ENCODE data around the gene VPS54.

VPS54 gene

GRCh38 chr2:63879876-63880433 is 139.3 kb downstream of the VPS54 start:
- Histone ChIP-seq H3K9ac (ENCODE audit: low read length) (no peak overlapping the region), H3K4me3 (ENCODE audit: low read depth, low read length) (no peak overlapping the region), H3K4me1 (ENCODE audit: control insufficient read depth, insufficient read depth, low read length) (peaks cover 53% of the 10 kb centered on the region), H3K27me3 (ENCODE audit: control insufficient read depth, insufficient read depth, low read length) (no peaks in the 10 kb centered on the region), H3K36me3 (ENCODE audit: control insufficient read depth, insufficient read depth, low read length) (peaks cover 86% of the 10 kb centered on the region), H3K27ac (ENCODE audit: low read depth, low read length) (0 out of 2 replicates have a peak overlapping the region, but pooled peaks have one; percentile 31), H3K9me3 (ENCODE audit: control insufficient read depth, insufficient read depth, low read depth, low read length) (no peaks in the 10 kb centered on the region)

GRCh38 chr2:63878486-63878885 is 140.7 kb downstream of the VPS54 start:
- peaks cover 59% of the 10 kb centered on the region for H3K4me1 ChIP-seq (ENCODE audit: control insufficient read depth, insufficient read depth, low read length)
- no peak overlapping the region for H3K9ac ChIP-seq (ENCODE audit: low read length)
- no peaks in the 10 kb centered on the region for H3K27me3 ChIP-seq (ENCODE audit: control insufficient read depth, insufficient read depth, low read length)
- H3K4me3 ChIP-seq (ENCODE audit: low read depth, low read length), result no peak overlapping the region
- no peak overlapping the region for H3K27ac ChIP-seq (ENCODE audit: low read depth, low read length)
- no peaks in the 10 kb centered on the region; the same call in 1 of the 2 replicates for H3K9me3 ChIP-seq (ENCODE audit: control insufficient read depth, insufficient read depth, low read depth, low read length)
- H3K36me3 ChIP-seq (ENCODE audit: control insufficient read depth, insufficient read depth, low read length), result peaks cover 88% of the 10 kb centered on the region

- Histone ChIP-seq H3K4me3 (ENCODE audit: low read depth, low read length) (no peak overlapping the region), H3K4me1 (ENCODE audit: control insufficient read depth, insufficient read depth, low read length) (peaks cover 60% of the 10 kb centered on the region), H3K9me3 (ENCODE audit: control insufficient read depth, insufficient read depth, low read depth, low read length) (peaks cover 3% of the 10 kb centered on the region; the same call in 1 of the 2 replicates), H3K9ac (ENCODE audit: low read length) (no peak overlapping the region), H3K36me3 (ENCODE audit: control insufficient read depth, insufficient read depth, low read length) (peaks cover 87% of the 10 kb centered on the region), H3K27me3 (ENCODE audit: control insufficient read depth, insufficient read depth, low read length) (no peaks in the 10 kb centered on the region), H3K27ac (ENCODE audit: low read depth, low read length) (no peak overlapping the region)
These were observed 142.9 kb downstream of the VPS54 start for GRCh38 chr2:63876311-63876710.

DNA sequence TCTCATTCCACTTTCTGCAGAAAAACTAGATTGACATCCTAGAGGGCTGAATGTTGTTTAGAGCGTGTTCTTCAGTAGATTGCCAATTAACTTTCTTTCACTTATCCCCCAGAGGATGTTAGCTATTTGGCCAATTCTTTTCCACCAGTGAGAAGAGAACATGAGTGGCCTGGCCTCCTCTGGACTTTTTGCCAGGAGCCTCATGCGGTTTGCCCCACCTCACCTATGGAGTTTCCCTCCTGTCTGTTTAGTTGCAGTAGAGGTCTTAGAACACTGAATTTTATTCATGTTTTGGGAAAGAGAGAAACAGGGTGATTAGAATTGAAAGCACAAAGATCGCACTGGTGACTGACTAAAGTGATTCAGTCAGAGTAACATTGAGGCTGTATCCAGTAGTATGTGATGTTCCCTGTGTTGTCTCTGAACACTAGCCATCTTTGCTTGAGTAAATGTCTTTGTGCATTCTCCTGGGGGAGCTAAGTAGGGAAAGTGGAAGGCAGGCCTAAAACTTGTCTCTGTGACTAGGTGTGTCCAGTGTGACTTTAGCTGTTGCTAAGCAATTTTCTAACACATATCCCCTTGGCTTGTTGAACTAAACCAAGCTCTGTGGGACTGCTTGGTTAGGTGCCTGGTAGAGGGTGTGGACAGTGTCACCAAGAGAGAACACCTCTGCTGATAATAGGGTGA is 143.5 kb downstream of the VPS54 start:
- no peak overlapping the region for H3K27ac ChIP-seq (ENCODE audit: low read depth, low read length)
- peaks cover 84% of the 10 kb centered on the region for H3K36me3 ChIP-seq (ENCODE audit: control insufficient read depth, insufficient read depth, low read length)

GRCh38 chr2:63875131-63875527 is 144.1 kb downstream of the VPS54 start:
- no peak overlapping the region for H3K9ac ChIP-seq (ENCODE audit: low read length)
- H3K36me3 ChIP-seq (ENCODE audit: control insufficient read depth, insufficient read depth, low read length), result peaks cover 84% of the 10 kb centered on the region
- H3K27ac ChIP-seq (ENCODE audit: low read depth, low read length), result no peak overlapping the region
- peaks cover 3% of the 10 kb centered on the region; the same call in 1 of the 2 replicates for H3K9me3 ChIP-seq (ENCODE audit: control insufficient read depth, insufficient read depth, low read depth, low read length)
- H3K4me1 ChIP-seq (ENCODE audit: control insufficient read depth, insufficient read depth, low read length), result peaks cover 48% of the 10 kb centered on the region
- H3K4me3 ChIP-seq (ENCODE audit: low read depth, low read length), result no peak overlapping the region
- H3K27me3 ChIP-seq (ENCODE audit: control insufficient read depth, insufficient read depth, low read length), result no peaks in the 10 kb centered on the region

More for the DNA sequence above, 143.5 kb downstream of the VPS54 start:
- Histone ChIP-seq H3K4me1 (ENCODE audit: control insufficient read depth, insufficient read depth, low read length) (peaks cover 54% of the 10 kb centered on the region), H3K9ac (ENCODE audit: low read length) (no peak overlapping the region), H3K9me3 (ENCODE audit: control insufficient read depth, insufficient read depth, low read depth, low read length) (peaks cover 3% of the 10 kb centered on the region; the same call in 1 of the 2 replicates), H3K27me3 (ENCODE audit: control insufficient read depth, insufficient read depth, low read length) (no peaks in the 10 kb centered on the region), H3K4me3 (ENCODE audit: low read depth, low read length) (no peak overlapping the region)

DNA sequence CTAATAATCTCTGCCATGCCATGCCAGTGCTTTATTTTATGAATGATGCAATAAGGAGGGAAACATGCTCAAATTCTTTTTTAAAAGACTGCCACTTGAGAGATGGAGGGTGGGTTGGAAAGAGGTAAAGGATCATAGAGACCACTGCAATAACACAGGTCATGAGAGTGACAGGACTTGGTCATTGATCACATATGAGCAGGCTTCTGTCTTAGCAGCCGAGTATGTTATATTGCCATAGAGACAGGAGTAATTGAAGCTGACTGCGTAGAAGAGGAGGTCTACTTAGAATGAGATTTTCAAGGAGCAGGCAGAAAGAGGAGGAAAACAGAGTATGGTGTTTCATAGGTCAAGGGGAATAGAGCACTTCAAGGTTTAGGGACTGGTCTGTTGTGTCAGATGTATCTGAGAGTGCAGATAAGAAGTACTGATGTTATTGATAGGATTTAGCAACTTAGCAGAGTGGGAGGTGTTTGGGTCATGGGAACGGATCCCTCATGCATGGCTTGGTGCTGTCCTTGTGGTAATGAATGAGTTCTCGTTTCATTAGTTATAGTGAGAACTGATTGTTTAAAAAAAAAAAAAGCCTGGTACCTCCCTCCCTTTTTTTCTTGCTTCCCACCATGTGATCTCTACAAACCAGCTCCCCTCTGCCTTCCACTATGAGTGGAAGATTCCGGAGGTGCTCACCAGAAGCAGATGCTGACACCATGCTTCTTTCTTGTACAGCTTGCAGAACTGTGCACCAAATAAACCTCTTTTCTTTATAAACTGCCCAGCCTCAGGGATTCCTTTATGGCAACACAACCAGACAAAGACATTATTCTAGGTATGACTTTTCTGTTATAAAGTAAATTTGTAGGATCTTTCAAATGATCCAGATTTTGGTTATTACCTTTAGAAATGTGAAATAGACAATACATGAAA is 144.8 kb downstream of the VPS54 start:
- no peak overlapping the region for H3K27ac ChIP-seq (ENCODE audit: low read depth, low read length)
- H3K36me3 ChIP-seq (ENCODE audit: control insufficient read depth, insufficient read depth, low read length), result peaks cover 86% of the 10 kb centered on the region
- H3K9ac ChIP-seq (ENCODE audit: low read length), result no peak overlapping the region
- H3K4me3 ChIP-seq (ENCODE audit: low read depth, low read length), result no peak overlapping the region
- H3K9me3 ChIP-seq (ENCODE audit: control insufficient read depth, insufficient read depth, low read depth, low read length), result peaks cover 3% of the 10 kb centered on the region; the same call in 1 of the 2 replicates
- peaks cover 43% of the 10 kb centered on the region for H3K4me1 ChIP-seq (ENCODE audit: control insufficient read depth, insufficient read depth, low read length)
- H3K27me3 ChIP-seq (ENCODE audit: control insufficient read depth, insufficient read depth, low read length), result no peaks in the 10 kb centered on the region

DNA sequence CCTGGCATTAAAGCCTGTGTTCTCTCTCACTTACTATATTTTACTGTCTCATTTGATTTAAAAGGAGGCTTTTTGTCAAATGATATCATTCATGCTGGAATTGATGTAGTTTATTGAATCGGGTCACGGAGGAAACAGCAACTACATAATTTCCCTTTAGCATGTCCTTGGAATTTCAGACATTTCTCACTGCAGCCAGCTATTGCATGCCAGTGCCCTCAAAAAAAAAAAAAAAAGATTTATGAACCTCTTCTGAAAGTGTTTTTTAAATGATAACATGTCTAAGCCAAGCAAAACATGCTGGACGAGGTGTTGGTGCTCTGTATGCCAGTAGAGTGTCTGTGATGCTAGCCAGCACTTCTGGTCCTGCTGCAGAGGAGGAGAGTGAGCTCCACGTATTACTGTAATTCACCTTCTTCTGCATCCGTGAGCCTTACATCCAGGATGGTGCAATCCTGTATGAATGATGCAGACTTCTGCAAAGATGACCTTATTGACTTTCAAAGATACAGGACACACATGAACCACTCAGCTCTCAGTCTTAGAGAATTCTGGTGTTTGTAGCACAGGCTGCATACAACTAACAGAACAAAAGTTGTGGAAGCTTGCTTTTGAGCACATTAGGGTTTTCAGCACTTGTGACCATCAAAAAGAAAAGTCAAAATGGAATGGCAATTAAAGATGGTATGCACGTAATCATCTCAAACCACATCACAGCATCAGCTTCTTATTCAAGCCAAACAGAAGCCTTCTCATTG is 146.5 kb downstream of the VPS54 start:
- H3K4me1 ChIP-seq (ENCODE audit: control insufficient read depth, insufficient read depth, low read length), result peaks cover 27% of the 10 kb centered on the region
- peaks cover 3% of the 10 kb centered on the region; the same call in 1 of the 2 replicates for H3K9me3 ChIP-seq (ENCODE audit: control insufficient read depth, insufficient read depth, low read depth, low read length)
- H3K36me3 ChIP-seq (ENCODE audit: control insufficient read depth, insufficient read depth, low read length), result peaks cover 90% of the 10 kb centered on the region
- no peak overlapping the region for H3K9ac ChIP-seq (ENCODE audit: low read length)
- no peak overlapping the region for H3K27ac ChIP-seq (ENCODE audit: low read depth, low read length)
- no peaks in the 10 kb centered on the region for H3K27me3 ChIP-seq (ENCODE audit: control insufficient read depth, insufficient read depth, low read length)
- no peak overlapping the region for H3K4me3 ChIP-seq (ENCODE audit: low read depth, low read length)

DNA sequence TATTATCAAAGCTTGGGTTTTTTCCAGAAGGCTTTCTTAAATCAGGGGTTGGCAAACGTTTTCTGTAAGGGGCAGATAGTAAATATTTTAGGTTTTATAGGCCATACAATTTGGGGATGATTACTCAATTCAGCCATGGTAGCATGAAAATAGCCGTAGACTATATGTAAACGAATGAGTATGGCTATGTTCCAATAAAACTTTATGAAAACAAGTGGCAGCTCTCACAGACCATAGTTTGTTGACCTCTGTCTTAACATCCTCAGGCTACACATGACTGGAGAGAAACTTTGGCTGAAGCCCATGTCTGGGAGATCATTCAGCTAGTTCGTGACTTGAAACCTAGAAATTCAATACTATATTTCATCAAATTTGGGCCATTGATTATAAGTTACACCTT is 147.4 kb downstream of the VPS54 start:
- Histone ChIP-seq H3K27ac (ENCODE audit: low read depth, low read length) (no peak overlapping the region), H3K4me3 (ENCODE audit: low read depth, low read length) (no peak overlapping the region), H3K9ac (ENCODE audit: low read length) (no peak overlapping the region), H3K4me1 (ENCODE audit: control insufficient read depth, insufficient read depth, low read length) (peaks cover 27% of the 10 kb centered on the region), H3K36me3 (ENCODE audit: control insufficient read depth, insufficient read depth, low read length) (peaks cover 91% of the 10 kb centered on the region), H3K9me3 (ENCODE audit: control insufficient read depth, insufficient read depth, low read depth, low read length) (peaks cover 3% of the 10 kb centered on the region; the same call in 1 of the 2 replicates), H3K27me3 (ENCODE audit: control insufficient read depth, insufficient read depth, low read length) (no peaks in the 10 kb centered on the region)

DNA sequence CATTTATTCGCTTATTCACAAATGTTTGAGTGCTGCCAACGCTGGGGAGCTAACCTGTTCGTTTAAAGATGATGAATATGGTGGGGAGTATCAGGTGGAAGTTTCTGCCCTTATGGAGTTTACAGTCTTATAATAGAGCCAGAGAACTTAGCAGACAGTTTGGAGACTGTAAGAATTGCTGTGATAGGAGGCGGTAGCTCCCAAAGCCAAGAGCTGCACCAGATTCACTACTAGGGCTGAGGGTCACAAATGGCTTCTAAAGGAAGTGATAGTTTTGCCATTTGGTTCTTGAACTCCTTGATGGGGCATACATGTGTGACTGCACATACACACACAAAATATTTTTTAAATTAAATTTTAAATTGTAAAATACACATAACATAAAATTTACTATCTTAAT is 148.5 kb downstream of the VPS54 start:
- H3K4me1 ChIP-seq (ENCODE audit: control insufficient read depth, insufficient read depth, low read length), result peaks cover 18% of the 10 kb centered on the region
- no peak overlapping the region for H3K27ac ChIP-seq (ENCODE audit: low read depth, low read length)
- H3K9me3 ChIP-seq (ENCODE audit: control insufficient read depth, insufficient read depth, low read depth, low read length), result peaks cover 3% of the 10 kb centered on the region; the same call in 1 of the 2 replicates
- H3K4me3 ChIP-seq (ENCODE audit: low read depth, low read length), result no peak overlapping the region
- no peaks in the 10 kb centered on the region for H3K27me3 ChIP-seq (ENCODE audit: control insufficient read depth, insufficient read depth, low read length)
- H3K36me3 ChIP-seq (ENCODE audit: control insufficient read depth, insufficient read depth, low read length), result peaks cover 89% of the 10 kb centered on the region
- no peak overlapping the region for H3K9ac ChIP-seq (ENCODE audit: low read length)

GRCh38 chr2:63866009-63866709 is 153.1 kb downstream of the VPS54 start:
- H3K4me1 ChIP-seq (ENCODE audit: control insufficient read depth, insufficient read depth, low read length), result peaks cover 36% of the 10 kb centered on the region
- no peaks in the 10 kb centered on the region for H3K9me3 ChIP-seq (ENCODE audit: control insufficient read depth, insufficient read depth, low read depth, low read length)
- peaks cover 91% of the 10 kb centered on the region for H3K36me3 ChIP-seq (ENCODE audit: control insufficient read depth, insufficient read depth, low read length)
- no peak overlapping the region for H3K27ac ChIP-seq (ENCODE audit: low read depth, low read length)
- no peak overlapping the region for H3K9ac ChIP-seq (ENCODE audit: low read length)
- no peak overlapping the region for H3K4me3 ChIP-seq (ENCODE audit: low read depth, low read length)
- H3K27me3 ChIP-seq (ENCODE audit: control insufficient read depth, insufficient read depth, low read length), result no peaks in the 10 kb centered on the region
